H1 (cell line): Measurements from ENCODE around the gene ACTR3C. TPM values are rescaled to one million over a fixed set of nuclear protein-coding genes. Genes with fewer than 3 reads are reported as not detected.

ENCODE experiments used
- BRCA1 ChIP-seq: IDR thresholded peaks from 2 replicates; pipeline ENCODE4 v1.6.1; 2012; ENCODE audit warnings: low read depth, low read length, improper control_type of control experiment
- CHD2 ChIP-seq: IDR thresholded peaks from 2 replicates; pipeline ENCODE4 v1.6.1; 2012; ENCODE audit warnings: low read length, improper control_type of control experiment
- GTF2F1 ChIP-seq: IDR thresholded peaks from 2 replicates; pipeline ENCODE4 v1.6.1; 2012; ENCODE audit warnings: low read depth, low read length, improper control_type of control experiment, borderline replicate concordance
- KDM5A ChIP-seq: fragments of 200-600 bp; IDR thresholded peaks from 2 replicates; pipeline ENCODE4 v1.7.1; 2012; ENCODE audit warnings: mild to moderate bottlenecking, low read length, inconsistent platforms, mixed read lengths
- SIN3A ChIP-seq, 2 experiments: IDR thresholded peaks in 1 of 2; conservative IDR thresholded peaks in 1 of 2; 2 replicates each; pipeline ENCODE4 v1.6.1; 2011 to 2012; ENCODE audit warnings: low read length in 2 of 2, improper control_type of control experiment in 1 of 2, low read depth in 1 of 2, mild to moderate bottlenecking in 1 of 2
- polyA plus RNA-seq, 7 experiments: library from polyadenylated mRNA; depleted of rRNA in 3 of 7; stranded (reverse) in 5 of 7; unstranded in 2 of 7; fragments of >200 nt in 5 of 7; fragments of 200-250 nt in 2 of 7; gene quantifications; 1 replicate in 5 of 7; 2 replicates in 1 of 7; 4 replicates in 1 of 7; pipeline versions ENCODE4 v1.2.1 to v1.2.3, GENCODE V29; 2011 to 2013; ENCODE audit warnings: missing spikeins in 2 of 7, mixed read lengths in 2 of 7
- total RNA-seq: library from RNA; stranded (reverse); fragmentation: NEBNext Ultra II Directional; extraction: Animal tissue kit (Norgen Biotek cat#: 25700); gene quantifications from 2 replicates; pipeline ENCODE4 v1.2.1, GENCODE V29; 2021
- TF ChIP-seq, protein P1 (sequence below): fragments of 300-600 bp; sonication (generic); IDR thresholded peaks from 2 replicates; pipeline ENCODE4 v1.7.1; 2012; ENCODE audit warnings: low read length, moderate library complexity, mild to moderate bottlenecking, inconsistent platforms; ENCODE audit not compliant: insufficient replicate concordance
- TF ChIP-seq, protein P2 (sequence below): IDR thresholded peaks from 2 replicates; pipeline ENCODE4 v1.6.1; 2012; ENCODE audit warnings: low read length, inconsistent platforms
- TF ChIP-seq, protein P3 (sequence below): IDR thresholded peaks from 2 replicates; pipeline ENCODE4 v1.6.1; 2011; ENCODE audit warnings: low read depth, mild to moderate bottlenecking, low read length; ENCODE audit not compliant: insufficient read depth

ACTR3C gene
- total and polyA plus RNA-seq, 2 of the 8 experiments (the other 6 are each of a cell fraction or from before 2014, with no cell fraction given) = 1.5 TPM; not detected in 1

DNA sequence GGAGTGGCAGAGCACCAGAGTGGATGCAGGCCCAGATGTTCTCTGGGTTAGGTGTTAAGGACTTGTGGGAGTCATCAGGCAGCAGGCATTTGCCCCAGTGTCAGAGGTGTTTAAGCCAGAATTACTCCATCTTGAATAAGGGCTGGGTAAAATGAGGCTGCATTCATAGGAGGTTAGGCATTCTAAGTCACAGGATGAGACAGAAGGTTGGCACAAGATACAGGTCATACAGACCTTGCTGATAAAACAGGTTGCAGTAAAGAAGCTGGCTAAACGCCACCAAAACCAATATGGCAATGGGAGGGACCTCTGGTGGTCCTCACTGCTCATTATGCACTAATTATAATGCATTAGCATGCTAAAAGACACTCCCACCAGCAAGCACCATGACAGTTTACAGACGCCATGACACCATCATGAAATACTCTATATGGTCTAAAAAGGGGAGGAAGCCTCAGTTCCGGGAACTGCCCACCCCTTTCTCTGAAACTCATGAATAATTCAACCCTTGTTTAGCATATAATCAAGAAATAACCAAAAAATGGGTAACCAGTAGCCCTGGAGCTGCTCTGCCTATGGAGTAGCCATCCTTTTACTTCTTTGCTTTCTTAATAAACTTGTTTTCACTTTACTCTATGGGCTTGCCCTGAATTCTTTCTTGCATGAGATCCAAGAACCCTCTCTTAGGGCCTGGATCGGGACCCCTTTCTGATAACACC lies 1.1 kb downstream of the ACTR3C start (continued):
- TF ChIP-seq, protein P1, sequence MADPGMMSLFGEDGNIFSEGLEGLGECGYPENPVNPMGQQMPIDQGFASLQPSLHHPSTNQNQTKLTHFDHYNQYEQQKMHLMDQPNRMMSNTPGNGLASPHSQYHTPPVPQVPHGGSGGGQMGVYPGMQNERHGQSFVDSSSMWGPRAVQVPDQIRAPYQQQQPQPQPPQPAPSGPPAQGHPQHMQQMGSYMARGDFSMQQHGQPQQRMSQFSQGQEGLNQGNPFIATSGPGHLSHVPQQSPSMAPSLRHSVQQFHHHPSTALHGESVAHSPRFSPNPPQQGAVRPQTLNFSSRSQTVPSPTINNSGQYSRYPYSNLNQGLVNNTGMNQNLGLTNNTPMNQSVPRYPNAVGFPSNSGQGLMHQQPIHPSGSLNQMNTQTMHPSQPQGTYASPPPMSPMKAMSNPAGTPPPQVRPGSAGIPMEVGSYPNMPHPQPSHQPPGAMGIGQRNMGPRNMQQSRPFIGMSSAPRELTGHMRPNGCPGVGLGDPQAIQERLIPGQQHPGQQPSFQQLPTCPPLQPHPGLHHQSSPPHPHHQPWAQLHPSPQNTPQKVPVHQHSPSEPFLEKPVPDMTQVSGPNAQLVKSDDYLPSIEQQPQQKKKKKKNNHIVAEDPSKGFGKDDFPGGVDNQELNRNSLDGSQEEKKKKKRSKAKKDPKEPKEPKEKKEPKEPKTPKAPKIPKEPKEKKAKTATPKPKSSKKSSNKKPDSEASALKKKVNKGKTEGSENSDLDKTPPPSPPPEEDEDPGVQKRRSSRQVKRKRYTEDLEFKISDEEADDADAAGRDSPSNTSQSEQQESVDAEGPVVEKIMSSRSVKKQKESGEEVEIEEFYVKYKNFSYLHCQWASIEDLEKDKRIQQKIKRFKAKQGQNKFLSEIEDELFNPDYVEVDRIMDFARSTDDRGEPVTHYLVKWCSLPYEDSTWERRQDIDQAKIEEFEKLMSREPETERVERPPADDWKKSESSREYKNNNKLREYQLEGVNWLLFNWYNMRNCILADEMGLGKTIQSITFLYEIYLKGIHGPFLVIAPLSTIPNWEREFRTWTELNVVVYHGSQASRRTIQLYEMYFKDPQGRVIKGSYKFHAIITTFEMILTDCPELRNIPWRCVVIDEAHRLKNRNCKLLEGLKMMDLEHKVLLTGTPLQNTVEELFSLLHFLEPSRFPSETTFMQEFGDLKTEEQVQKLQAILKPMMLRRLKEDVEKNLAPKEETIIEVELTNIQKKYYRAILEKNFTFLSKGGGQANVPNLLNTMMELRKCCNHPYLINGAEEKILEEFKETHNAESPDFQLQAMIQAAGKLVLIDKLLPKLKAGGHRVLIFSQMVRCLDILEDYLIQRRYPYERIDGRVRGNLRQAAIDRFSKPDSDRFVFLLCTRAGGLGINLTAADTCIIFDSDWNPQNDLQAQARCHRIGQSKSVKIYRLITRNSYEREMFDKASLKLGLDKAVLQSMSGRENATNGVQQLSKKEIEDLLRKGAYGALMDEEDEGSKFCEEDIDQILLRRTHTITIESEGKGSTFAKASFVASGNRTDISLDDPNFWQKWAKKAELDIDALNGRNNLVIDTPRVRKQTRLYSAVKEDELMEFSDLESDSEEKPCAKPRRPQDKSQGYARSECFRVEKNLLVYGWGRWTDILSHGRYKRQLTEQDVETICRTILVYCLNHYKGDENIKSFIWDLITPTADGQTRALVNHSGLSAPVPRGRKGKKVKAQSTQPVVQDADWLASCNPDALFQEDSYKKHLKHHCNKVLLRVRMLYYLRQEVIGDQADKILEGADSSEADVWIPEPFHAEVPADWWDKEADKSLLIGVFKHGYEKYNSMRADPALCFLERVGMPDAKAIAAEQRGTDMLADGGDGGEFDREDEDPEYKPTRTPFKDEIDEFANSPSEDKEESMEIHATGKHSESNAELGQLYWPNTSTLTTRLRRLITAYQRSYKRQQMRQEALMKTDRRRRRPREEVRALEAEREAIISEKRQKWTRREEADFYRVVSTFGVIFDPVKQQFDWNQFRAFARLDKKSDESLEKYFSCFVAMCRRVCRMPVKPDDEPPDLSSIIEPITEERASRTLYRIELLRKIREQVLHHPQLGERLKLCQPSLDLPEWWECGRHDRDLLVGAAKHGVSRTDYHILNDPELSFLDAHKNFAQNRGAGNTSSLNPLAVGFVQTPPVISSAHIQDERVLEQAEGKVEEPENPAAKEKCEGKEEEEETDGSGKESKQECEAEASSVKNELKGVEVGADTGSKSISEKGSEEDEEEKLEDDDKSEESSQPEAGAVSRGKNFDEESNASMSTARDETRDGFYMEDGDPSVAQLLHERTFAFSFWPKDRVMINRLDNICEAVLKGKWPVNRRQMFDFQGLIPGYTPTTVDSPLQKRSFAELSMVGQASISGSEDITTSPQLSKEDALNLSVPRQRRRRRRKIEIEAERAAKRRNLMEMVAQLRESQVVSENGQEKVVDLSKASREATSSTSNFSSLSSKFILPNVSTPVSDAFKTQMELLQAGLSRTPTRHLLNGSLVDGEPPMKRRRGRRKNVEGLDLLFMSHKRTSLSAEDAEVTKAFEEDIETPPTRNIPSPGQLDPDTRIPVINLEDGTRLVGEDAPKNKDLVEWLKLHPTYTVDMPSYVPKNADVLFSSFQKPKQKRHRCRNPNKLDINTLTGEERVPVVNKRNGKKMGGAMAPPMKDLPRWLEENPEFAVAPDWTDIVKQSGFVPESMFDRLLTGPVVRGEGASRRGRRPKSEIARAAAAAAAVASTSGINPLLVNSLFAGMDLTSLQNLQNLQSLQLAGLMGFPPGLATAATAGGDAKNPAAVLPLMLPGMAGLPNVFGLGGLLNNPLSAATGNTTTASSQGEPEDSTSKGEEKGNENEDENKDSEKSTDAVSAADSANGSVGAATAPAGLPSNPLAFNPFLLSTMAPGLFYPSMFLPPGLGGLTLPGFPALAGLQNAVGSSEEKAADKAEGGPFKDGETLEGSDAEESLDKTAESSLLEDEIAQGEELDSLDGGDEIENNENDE = no peak
- TF ChIP-seq SIN3A (conservative IDR thresholded peaks at IDR 0.05 in 1 of 2, IDR thresholded peaks at IDR 0.05 in 1 of 2; ENCODE audit: low read depth in 1 of 2, low read length in 2 of 2) = no peak
- TF ChIP-seq, protein P2, sequence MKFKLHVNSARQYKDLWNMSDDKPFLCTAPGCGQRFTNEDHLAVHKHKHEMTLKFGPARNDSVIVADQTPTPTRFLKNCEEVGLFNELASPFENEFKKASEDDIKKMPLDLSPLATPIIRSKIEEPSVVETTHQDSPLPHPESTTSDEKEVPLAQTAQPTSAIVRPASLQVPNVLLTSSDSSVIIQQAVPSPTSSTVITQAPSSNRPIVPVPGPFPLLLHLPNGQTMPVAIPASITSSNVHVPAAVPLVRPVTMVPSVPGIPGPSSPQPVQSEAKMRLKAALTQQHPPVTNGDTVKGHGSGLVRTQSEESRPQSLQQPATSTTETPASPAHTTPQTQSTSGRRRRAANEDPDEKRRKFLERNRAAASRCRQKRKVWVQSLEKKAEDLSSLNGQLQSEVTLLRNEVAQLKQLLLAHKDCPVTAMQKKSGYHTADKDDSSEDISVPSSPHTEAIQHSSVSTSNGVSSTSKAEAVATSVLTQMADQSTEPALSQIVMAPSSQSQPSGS = no peak
- no peak for TF ChIP-seq CHD2
- TF ChIP-seq BRCA1 = no peak
- no peak for TF ChIP-seq GTF2F1
- TF ChIP-seq, protein P3, sequence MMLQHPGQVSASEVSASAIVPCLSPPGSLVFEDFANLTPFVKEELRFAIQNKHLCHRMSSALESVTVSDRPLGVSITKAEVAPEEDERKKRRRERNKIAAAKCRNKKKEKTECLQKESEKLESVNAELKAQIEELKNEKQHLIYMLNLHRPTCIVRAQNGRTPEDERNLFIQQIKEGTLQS = no peak
- TF ChIP-seq KDM5A = no peak
